Measurements from ENCODE around the gene HAGH. TPM values are rescaled to one million over a fixed set of nuclear protein-coding genes. Genes with fewer than 3 reads are reported as not detected.

The HAGH gene
- total RNA-seq, 1 donor from 2014 or later: 69.1 TPM

GRCh38 chr16:1773703-1774447 lies 52.8 kb downstream of the HAGH start:
- Histone ChIP-seq H3K36me3 (peaks cover 50% of the 10 kb centered on the region), H3K4me3 (peak overlapping the region; percentile 98), H3K27me3 (ENCODE audit: low read depth) (no peaks in the 10 kb centered on the region), H3K4me1 (peaks cover 37% of the 10 kb centered on the region), H3K9me3 (no peaks in the 10 kb centered on the region), H3K27ac (peak overlapping the region; percentile 94)
- intact Hi-C loops (cut with DNase I): no loop called here
- ATAC-seq: peak; percentile 1 to 15
- DNase-seq: no peak
- no peak for TF ChIP-seq CTCF (IDR thresholded peaks at IDR 0.05)

- H3K36me3 ChIP-seq: peaks cover 50% of the 10 kb centered on the region
- peaks cover 37% of the 10 kb centered on the region for H3K4me1 ChIP-seq
- H3K9me3 ChIP-seq: no peaks in the 10 kb centered on the region
- intact Hi-C loops (cut with DNase I): no loop called here
- no peaks in the 10 kb centered on the region for H3K27me3 ChIP-seq (ENCODE audit: low read depth)
- TF ChIP-seq CTCF (IDR thresholded peaks at IDR 0.05): peak; percentile 79
- peak within 1 kb of the TSS; percentile 98 for H3K4me3 ChIP-seq
- H3K27ac ChIP-seq: peak within 1 kb of the TSS; percentile 94
- DNase-seq (peak; percentile 88), ATAC-seq (peak; percentile 85 to 86)
Observed at GRCh38 chr16:1772908-1773702, 53.5 kb downstream of the HAGH start, which contains the start of gene MRPS34. MRPS34 (minus strand) TSS chr16:1773134; CDS start chr16:1773119, 15 bp downstream.

- intact Hi-C loops (cut with DNase I): no loop called here
Observed at GRCh38 chr16:1772362-1772907, 54.2 kb downstream of the HAGH start, which contains the start of gene EME2. EME2 (plus strand) TSS chr16:1772810; CDS start chr16:1773228, 418 bp downstream.

GRCh38 chr16:1771864-1772361 lies 54.7 kb downstream of the HAGH start:
- Histone ChIP-seq H3K27ac (peak overlapping the region; percentile 94), H3K36me3 (peaks cover 50% of the 10 kb centered on the region), H3K27me3 (ENCODE audit: low read depth) (no peaks in the 10 kb centered on the region), H3K9me3 (no peaks in the 10 kb centered on the region), H3K4me1 (peaks cover 37% of the 10 kb centered on the region), H3K4me3 (peak overlapping the region; percentile 98)
- DNase-seq (no peak), ATAC-seq (no peak)
- TF ChIP-seq CTCF (IDR thresholded peaks at IDR 0.05): no peak
- intact Hi-C loops (cut with DNase I): no loop called here

More at GRCh38 chr16:1772362-1772907, 54.2 kb downstream of the HAGH start, which contains the start of gene EME2:
- Histone ChIP-seq H3K9me3 (no peaks in the 10 kb centered on the region), H3K4me3 (peak within 1 kb of the TSS; percentile 98), H3K4me1 (peaks cover 37% of the 10 kb centered on the region), H3K36me3 (peaks cover 50% of the 10 kb centered on the region), H3K27ac (peak within 1 kb of the TSS; percentile 94), H3K27me3 (ENCODE audit: low read depth) (no peaks in the 10 kb centered on the region)
- ATAC-seq: peak; percentile 0 to 4
- DNase-seq: no peak
- TF ChIP-seq CTCF (IDR thresholded peaks at IDR 0.05): no peak

- Histone ChIP-seq H3K36me3 (peaks cover 50% of the 10 kb centered on the region), H3K27me3 (ENCODE audit: low read depth) (no peaks in the 10 kb centered on the region), H3K4me3 (peak within 1 kb of the TSS; percentile 98), H3K9me3 (no peaks in the 10 kb centered on the region), H3K4me1 (peaks cover 37% of the 10 kb centered on the region), H3K27ac (peak within 1 kb of the TSS; percentile 94)
- intact Hi-C loops (cut with DNase I): no loop called here
- ATAC-seq: peak; percentile 63 to 65
- DNase-seq: peak; percentile 88
- TF ChIP-seq CTCF (IDR thresholded peaks at IDR 0.05): no peak
Observed at GRCh38 chr16:1771188-1771863, 55.3 kb downstream of the HAGH start, which contains the start of gene NME3. NME3 (minus strand) TSS chr16:1771543; CDS start chr16:1771534, 9 bp downstream.
